Type B pancreatic cell (in vitro differentiated cells): ENCODE measurements around the gene AMY1A. TPM values are rescaled to one million over a fixed set of nuclear protein-coding genes. Genes with fewer than 3 reads are reported as not detected.
"Not testable (repeated sequence)": the region's sequence is repeated elsewhere in the genome, so short reads cannot be mapped to it uniquely, and the experiment has no call there.

Experiments
- DNase-seq: peaks from one replicate; pipeline ENCODE4 v3.0.0; 2021; ENCODE audit warnings: mixed read lengths; ENCODE audit not compliant: unreplicated experiment; ENCODE audit errors: extremely low spot score
- H3K27ac Mint-ChIP-seq: 2 replicates; pipeline ENCODE4 v1.8.0; 2021; ENCODE audit warnings: mild to moderate bottlenecking, mixed read lengths
- H3K27me3 Mint-ChIP-seq: 2 replicates; pipeline ENCODE4 v1.8.0; 2021; ENCODE audit warnings: mixed read lengths
- H3K36me3 Mint-ChIP-seq: 2 replicates; pipeline ENCODE4 v1.8.0; 2021; ENCODE audit warnings: mixed read lengths
- H3K4me1 Mint-ChIP-seq: one replicate; pipeline ENCODE4 v1.8.0; 2021; ENCODE audit warnings: mixed read lengths; ENCODE audit not compliant: unreplicated experiment
- H3K4me3 Mint-ChIP-seq: 2 replicates; pipeline ENCODE4 v1.8.0; 2021; ENCODE audit warnings: mild to moderate bottlenecking, mixed read lengths
- H3K9me3 Mint-ChIP-seq: 2 replicates; pipeline ENCODE4 v1.8.0; 2021; ENCODE audit warnings: mixed read lengths
- total RNA-seq: library from RNA; stranded (reverse); gene quantifications from 2 replicates; pipeline ENCODE4 v1.2.1, GENCODE V29; 2021; ENCODE audit warnings: low replicate concordance

AMY1A gene
- total RNA-seq, 1 donor from 2014 or later, result not detected

DNA sequence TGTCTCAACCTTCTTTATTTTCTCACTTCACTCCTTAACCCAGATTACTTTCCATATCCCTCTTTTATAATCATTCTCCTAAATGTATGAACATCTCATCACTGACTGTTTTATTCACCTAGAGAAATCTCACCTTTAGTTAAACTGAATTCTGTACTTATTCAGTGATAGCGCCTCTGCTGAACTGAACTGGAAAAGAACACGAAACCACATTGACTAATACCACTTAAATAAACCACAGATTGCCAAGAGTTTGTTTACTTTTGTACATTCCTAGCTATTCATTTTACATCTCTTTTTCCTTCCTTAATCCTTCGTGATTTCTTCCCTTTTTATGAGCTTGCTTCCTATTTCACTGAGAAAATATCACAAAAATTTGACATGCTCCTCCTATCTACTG, 52.1 kb downstream of the AMY1A start:
- H3K9me3 Mint-ChIP-seq, H3K36me3 Mint-ChIP-seq, DNase-seq: not testable (repeated sequence)

DNA sequence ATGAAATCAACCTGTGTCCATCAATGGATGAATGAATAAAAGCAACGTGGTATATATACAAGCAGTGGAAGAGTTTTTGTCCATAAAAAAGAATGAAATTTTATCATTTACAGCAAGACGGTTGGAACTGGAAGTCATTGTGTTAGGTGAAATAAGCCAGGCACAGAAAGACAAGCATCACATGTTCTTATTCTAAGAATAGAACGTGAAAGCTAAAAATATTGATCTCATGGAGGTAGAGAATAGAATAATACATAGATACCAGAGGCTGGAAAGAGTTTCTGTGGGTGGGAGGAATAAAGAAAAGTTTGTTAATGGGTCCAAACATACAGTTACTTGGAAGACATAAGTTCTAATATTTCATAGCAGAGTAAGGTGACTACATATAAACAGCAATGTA, 54.8 kb downstream of the AMY1A start:
- H3K9me3 Mint-ChIP-seq, H3K27ac Mint-ChIP-seq, H3K27me3 Mint-ChIP-seq, H3K36me3 Mint-ChIP-seq, H3K4me1 Mint-ChIP-seq, DNase-seq, H3K4me3 Mint-ChIP-seq: not testable (repeated sequence)

More for the DNA sequence above, 52.1 kb downstream of the AMY1A start:
- H3K4me3 Mint-ChIP-seq, H3K27me3 Mint-ChIP-seq, H3K27ac Mint-ChIP-seq, H3K4me1 Mint-ChIP-seq: not testable (repeated sequence)

Other genes starting within 250 kb of the AMY1A start
- gene RNPC3, start 130.1 kb upstream of the AMY1A start, total RNA-seq, result 20.0 and 20.5 TPM in 2 replicates
- 7.0 and 7.5 TPM in 2 replicates for gene AMY2B, start 84.2 kb upstream of the AMY1A start, total RNA-seq
- gene AMY2A, start 38.3 kb upstream of the AMY1A start, total RNA-seq, result not detected in 2 replicates
- gene AMY1B, start 40.5 kb downstream of the AMY1A start, total RNA-seq, result not detected in 2 replicates
- gene AMY1C, start 94.1 kb downstream of the AMY1A start, total RNA-seq, result not detected in 2 replicates